ENCODE data around the gene OPCML.
A peak's percentile ranks its signal among the peaks of the same experiment; 100 is the strongest.

OPCML gene

DNA sequence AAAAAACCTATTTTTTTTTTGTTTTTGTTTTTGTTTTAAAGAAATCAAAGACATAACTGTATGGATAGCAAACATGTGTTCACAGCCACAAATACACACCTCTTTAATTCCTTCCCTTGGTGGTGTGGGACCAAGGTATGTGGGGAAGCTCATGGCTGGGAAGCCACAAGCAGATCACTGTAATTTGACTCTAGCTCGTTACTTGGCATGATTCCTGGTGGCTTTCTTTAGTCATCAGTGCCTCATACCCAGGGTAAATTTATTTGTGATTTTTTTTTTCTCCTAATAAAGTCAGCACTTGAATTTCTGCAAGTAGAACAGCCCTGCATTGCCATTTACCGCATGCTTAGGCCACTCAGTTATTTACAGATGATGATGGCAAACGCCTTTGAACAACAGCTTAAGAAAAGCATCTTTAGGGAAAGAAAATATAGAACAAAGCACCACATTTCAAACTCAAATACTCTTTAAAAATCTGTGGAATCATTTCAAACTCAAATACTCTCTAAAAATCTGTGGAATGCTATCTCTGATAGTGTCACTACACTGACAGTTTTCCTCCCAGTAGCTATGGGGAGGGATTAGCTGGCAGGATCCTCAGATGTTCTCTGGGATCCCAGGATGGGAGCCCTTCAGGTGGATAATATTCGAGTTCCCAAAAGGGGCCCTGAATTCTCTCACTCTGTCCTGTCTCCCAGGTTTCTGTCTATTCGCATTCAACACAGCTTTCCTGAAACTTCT lies 687.2 kb downstream of the OPCML start:
- POLR2A ChIA-PET (ENCODE audit: low non-redundant PET) = no interaction called here
- CTCF ChIA-PET = no interaction called here
- TF ChIP-seq, protein P1, sequence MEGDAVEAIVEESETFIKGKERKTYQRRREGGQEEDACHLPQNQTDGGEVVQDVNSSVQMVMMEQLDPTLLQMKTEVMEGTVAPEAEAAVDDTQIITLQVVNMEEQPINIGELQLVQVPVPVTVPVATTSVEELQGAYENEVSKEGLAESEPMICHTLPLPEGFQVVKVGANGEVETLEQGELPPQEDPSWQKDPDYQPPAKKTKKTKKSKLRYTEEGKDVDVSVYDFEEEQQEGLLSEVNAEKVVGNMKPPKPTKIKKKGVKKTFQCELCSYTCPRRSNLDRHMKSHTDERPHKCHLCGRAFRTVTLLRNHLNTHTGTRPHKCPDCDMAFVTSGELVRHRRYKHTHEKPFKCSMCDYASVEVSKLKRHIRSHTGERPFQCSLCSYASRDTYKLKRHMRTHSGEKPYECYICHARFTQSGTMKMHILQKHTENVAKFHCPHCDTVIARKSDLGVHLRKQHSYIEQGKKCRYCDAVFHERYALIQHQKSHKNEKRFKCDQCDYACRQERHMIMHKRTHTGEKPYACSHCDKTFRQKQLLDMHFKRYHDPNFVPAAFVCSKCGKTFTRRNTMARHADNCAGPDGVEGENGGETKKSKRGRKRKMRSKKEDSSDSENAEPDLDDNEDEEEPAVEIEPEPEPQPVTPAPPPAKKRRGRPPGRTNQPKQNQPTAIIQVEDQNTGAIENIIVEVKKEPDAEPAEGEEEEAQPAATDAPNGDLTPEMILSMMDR (conservative IDR thresholded peaks at IDR 0.05; ENCODE audit: low read depth) = no peak
- peak; percentile 27 for DNase-seq (ENCODE audit: low spot score)
- no peak overlapping the region for H3K27ac ChIP-seq

DNA sequence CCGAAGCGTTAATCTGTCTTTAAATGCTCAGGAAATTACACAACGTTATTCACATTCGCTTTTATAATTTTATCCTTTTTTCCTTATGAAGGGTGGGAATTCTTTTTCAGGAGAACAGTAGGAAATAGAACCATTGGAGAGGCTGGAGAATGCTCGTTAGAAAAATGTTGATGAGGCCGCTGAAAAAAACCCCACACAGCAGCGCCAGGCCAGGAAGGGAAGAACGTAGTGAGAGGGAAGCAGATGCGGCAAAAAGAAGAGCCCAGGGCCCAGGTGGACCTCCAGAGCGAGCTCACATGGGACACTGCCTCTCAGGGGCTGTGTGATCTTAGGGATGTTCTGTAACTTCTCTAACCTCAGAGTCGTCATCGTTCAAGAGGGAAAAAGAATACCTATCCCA lies 691.6 kb downstream of the OPCML start:
- TF ChIP-seq, protein P1 (conservative IDR thresholded peaks at IDR 0.05; ENCODE audit: low read depth) = no peak
- H3K27ac ChIP-seq = no peak overlapping the region
- CTCF ChIA-PET = no interaction called here
- no peak for DNase-seq (ENCODE audit: low spot score)
- POLR2A ChIA-PET (ENCODE audit: low non-redundant PET) = no interaction called here

DNA sequence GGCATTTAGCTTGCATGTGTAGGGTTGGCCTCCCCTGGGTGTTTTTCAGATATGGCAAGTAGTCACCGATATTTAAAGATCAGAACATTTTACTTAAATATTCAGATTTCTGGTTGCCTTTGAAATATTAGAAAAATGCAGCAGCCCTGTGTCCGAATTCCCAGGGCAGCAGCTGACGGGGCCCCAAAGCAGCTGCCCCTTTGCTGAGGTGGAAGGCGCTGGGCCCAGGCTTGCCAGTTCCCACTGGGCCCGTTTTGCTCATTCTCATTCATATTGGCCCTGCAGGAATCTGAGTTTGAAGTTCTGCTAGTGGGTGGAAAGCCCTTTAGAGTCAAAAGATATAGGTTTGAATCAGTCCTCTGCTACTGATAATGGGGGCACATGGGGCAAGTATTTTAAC lies 692.1 kb downstream of the OPCML start:
- CTCF ChIA-PET = no interaction called here
- POLR2A ChIA-PET (ENCODE audit: low non-redundant PET) = no interaction called here
- TF ChIP-seq, protein P1 (conservative IDR thresholded peaks at IDR 0.05; ENCODE audit: low read depth) = no peak

DNA sequence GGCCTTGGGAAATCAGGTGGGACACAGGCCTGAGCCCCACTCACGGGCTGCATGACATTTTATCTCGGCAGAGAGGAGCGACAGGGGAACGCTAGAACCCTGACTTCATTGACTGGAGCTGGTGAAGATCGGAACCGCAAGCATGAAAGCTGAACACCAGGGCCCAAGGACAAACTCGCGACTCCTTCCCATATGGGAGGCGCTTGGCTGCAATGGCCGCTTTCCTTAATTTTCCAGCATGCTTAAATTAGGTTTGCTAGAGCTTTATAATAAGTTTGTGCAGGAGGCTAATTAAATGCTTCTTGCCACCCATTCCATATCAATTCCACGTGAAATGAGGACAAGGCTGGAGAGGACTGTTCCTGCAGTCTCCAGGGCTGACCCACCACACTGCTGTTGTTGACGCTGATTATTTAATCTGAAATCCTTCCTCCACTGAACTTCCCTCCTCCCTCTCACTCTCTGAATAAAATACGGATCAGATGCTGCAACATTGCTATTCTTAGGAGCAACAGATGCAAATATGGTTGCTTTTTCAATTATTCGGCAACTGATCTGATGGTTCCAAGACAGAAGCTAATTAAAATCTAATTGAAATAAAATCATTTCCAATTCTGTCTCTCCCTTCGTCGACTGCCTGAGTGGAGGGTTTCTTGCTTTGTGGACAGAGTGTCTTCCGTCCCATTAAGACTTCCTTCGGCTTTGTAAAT lies 692.9 kb downstream of the OPCML start:
- POLR2A ChIA-PET (ENCODE audit: low non-redundant PET) = interaction anchor here (0.6 kb wide), 1 partner anchor 203 kb away, joined by 4 read pairs; no protein-coding TSS in a partner anchor
- no peak for DNase-seq (ENCODE audit: low spot score)
- TF ChIP-seq, protein P1 (conservative IDR thresholded peaks at IDR 0.05; ENCODE audit: low read depth) = no peak
- CTCF ChIA-PET = no interaction called here
- H3K27ac ChIP-seq = no peak overlapping the region

More for the DNA sequence above, 692.1 kb downstream of the OPCML start:
- no peak overlapping the region for H3K27ac ChIP-seq
- no peak for DNase-seq (ENCODE audit: low spot score)

DNA sequence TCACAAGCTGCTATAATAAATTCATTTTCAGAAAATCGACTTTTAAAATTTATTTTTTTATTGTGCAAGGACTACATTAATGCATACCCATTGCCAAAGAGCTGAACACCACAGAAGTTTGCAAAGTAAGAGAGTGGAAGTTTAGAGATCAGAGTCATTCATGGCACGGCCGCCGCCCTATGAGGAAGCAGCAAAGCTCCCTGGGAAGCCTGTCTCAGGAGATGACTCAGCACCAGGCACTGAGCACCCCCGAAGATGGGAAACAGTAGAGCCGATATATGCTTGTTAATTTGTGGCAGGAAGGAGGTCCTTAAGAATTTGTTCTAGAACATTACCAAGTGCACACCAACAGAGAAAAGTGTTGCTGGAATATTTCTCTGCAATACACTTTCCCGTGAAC lies 693.7 kb downstream of the OPCML start:
- no peak overlapping the region for H3K27ac ChIP-seq
- ChIA-PET POLR2A (ENCODE audit: low non-redundant PET) (no interaction called here), CTCF (no interaction called here)
- TF ChIP-seq, protein P1 (conservative IDR thresholded peaks at IDR 0.05; ENCODE audit: low read depth) = no peak
- no peak for DNase-seq (ENCODE audit: low spot score)

DNA sequence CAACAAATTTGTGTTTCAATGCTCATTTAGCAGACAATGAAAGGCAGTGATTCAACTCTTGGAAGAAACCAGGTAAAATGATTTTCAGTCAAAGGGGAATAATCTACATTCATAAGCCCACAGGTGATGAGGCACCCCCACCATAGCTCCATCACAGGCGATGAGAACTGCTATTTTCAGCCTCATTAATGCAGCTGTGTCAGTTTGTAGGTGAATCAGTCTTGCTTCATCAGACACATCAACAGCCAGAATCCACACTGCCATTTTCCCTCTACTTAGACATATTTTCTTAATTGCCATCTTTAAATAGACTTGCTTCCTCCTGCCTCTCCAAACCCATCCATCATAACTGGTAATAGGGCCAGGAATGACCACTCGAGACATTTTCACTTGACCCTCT lies 701.0 kb downstream of the OPCML start:
- no peak overlapping the region for H3K27ac ChIP-seq
- POLR2A ChIA-PET (ENCODE audit: low non-redundant PET) = no interaction called here
- no peak for DNase-seq (ENCODE audit: low spot score)
- CTCF ChIA-PET = no interaction called here
- TF ChIP-seq, protein P1 (conservative IDR thresholded peaks at IDR 0.05; ENCODE audit: low read depth) = no peak
